Rectal smooth muscle tissue (tissue), 1 donor: Measurements from ENCODE around the gene ASB13.

Source experiments
- H3K27ac ChIP-seq: one replicate; pipeline ENCODE4 v1.7.0; 2013; ENCODE audit warnings: low read depth, low read length, inconsistent platforms
- H3K27me3 ChIP-seq: one replicate; pipeline ENCODE4 v1.7.0; 2013; ENCODE audit warnings: low read length; ENCODE audit not compliant: control insufficient read depth, insufficient read depth
- H3K36me3 ChIP-seq: one replicate; pipeline ENCODE4 v1.7.0; 2013; ENCODE audit warnings: low read length; ENCODE audit not compliant: control insufficient read depth, insufficient read depth
- H3K4me1 ChIP-seq: one replicate; pipeline ENCODE4 v1.7.0; 2013; ENCODE audit warnings: low read length; ENCODE audit not compliant: control insufficient read depth, insufficient read depth
- H3K4me3 ChIP-seq: one replicate; pipeline ENCODE4 v1.7.0; 2013; ENCODE audit warnings: low read length
- H3K9ac ChIP-seq: one replicate; pipeline ENCODE4 v1.7.0; 2013; ENCODE audit warnings: low read length

Gene ASB13

GRCh38 chr10:5665373-5666007 is 905 bp downstream of the ASB13 start:
- H3K27ac ChIP-seq: peak overlapping the region; percentile 46
- H3K4me3 ChIP-seq: peak overlapping the region; percentile 98
- peaks cover 2% of the 10 kb centered on the region for H3K27me3 ChIP-seq
- H3K36me3 ChIP-seq: no peaks in the 10 kb centered on the region
- H3K9ac ChIP-seq: peak overlapping the region; percentile 66
- peaks cover 4% of the 10 kb centered on the region for H3K4me1 ChIP-seq

- no peak overlapping the region for H3K27ac ChIP-seq
- no peak overlapping the region for H3K4me3 ChIP-seq
- H3K4me1 ChIP-seq: peaks cover 4% of the 10 kb centered on the region
- peaks cover 2% of the 10 kb centered on the region for H3K27me3 ChIP-seq
- H3K36me3 ChIP-seq: no peaks in the 10 kb centered on the region
- H3K9ac ChIP-seq: no peak overlapping the region
Measured at GRCh38 chr10:5663692-5664427, 2.5 kb downstream of the ASB13 start.

- Histone ChIP-seq H3K4me1 (peaks cover 4% of the 10 kb centered on the region), H3K27ac (no peak overlapping the region), H3K27me3 (peaks cover 2% of the 10 kb centered on the region)
Measured at GRCh38 chr10:5662708-5663579, 3.5 kb downstream of the ASB13 start.

GRCh38 chr10:5661043-5661442 is 5.4 kb downstream of the ASB13 start:
- H3K4me1 ChIP-seq: no peaks in the 10 kb centered on the region
- H3K36me3 ChIP-seq: no peaks in the 10 kb centered on the region
- H3K4me3 ChIP-seq: no peak overlapping the region
- H3K9ac ChIP-seq: no peak overlapping the region
- H3K27me3 ChIP-seq: peaks cover 2% of the 10 kb centered on the region
- H3K27ac ChIP-seq: no peak overlapping the region

More at GRCh38 chr10:5662708-5663579, 3.5 kb downstream of the ASB13 start:
- Histone ChIP-seq H3K36me3 (no peaks in the 10 kb centered on the region), H3K9ac (no peak overlapping the region), H3K4me3 (no peak overlapping the region)

GRCh38 chr10:5659702-5660528 is 6.5 kb downstream of the ASB13 start:
- Histone ChIP-seq H3K27me3 (peaks cover 2% of the 10 kb centered on the region), H3K9ac (no peak overlapping the region), H3K36me3 (no peaks in the 10 kb centered on the region), H3K4me3 (no peak overlapping the region), H3K27ac (no peak overlapping the region), H3K4me1 (no peaks in the 10 kb centered on the region)

- Histone ChIP-seq H3K9ac (no peak overlapping the region), H3K36me3 (no peaks in the 10 kb centered on the region), H3K27me3 (peaks cover 2% of the 10 kb centered on the region), H3K4me3 (no peak overlapping the region), H3K27ac (no peak overlapping the region), H3K4me1 (no peaks in the 10 kb centered on the region)
Measured at GRCh38 chr10:5658871-5659618, 7.3 kb downstream of the ASB13 start.

GRCh38 chr10:5656737-5657579 is 9.4 kb downstream of the ASB13 start:
- no peak overlapping the region for H3K4me3 ChIP-seq
- no peaks in the 10 kb centered on the region for H3K36me3 ChIP-seq
- no peaks in the 10 kb centered on the region for H3K27me3 ChIP-seq
- H3K4me1 ChIP-seq: no peaks in the 10 kb centered on the region
- H3K27ac ChIP-seq: no peak overlapping the region
- no peak overlapping the region for H3K9ac ChIP-seq

GRCh38 chr10:5655121-5655520 is 11.3 kb downstream of the ASB13 start:
- no peaks in the 10 kb centered on the region for H3K36me3 ChIP-seq
- no peak overlapping the region for H3K9ac ChIP-seq
- no peak overlapping the region for H3K4me3 ChIP-seq
- no peak overlapping the region for H3K27ac ChIP-seq
- H3K27me3 ChIP-seq: no peaks in the 10 kb centered on the region
- no peaks in the 10 kb centered on the region for H3K4me1 ChIP-seq

GRCh38 chr10:5654218-5654755 is 12.1 kb downstream of the ASB13 start:
- no peaks in the 10 kb centered on the region for H3K27me3 ChIP-seq
- no peak overlapping the region for H3K4me3 ChIP-seq
- no peaks in the 10 kb centered on the region for H3K36me3 ChIP-seq
- no peak overlapping the region for H3K9ac ChIP-seq
- no peak overlapping the region for H3K27ac ChIP-seq
- no peaks in the 10 kb centered on the region for H3K4me1 ChIP-seq

GRCh38 chr10:5652746-5653145 is 13.6 kb downstream of the ASB13 start:
- H3K27ac ChIP-seq: no peak overlapping the region
- H3K27me3 ChIP-seq: no peaks in the 10 kb centered on the region
- no peak overlapping the region for H3K4me3 ChIP-seq
- H3K4me1 ChIP-seq: no peaks in the 10 kb centered on the region
- no peaks in the 10 kb centered on the region for H3K36me3 ChIP-seq
- no peak overlapping the region for H3K9ac ChIP-seq

GRCh38 chr10:5651388-5651764 is 15.0 kb downstream of the ASB13 start:
- Histone ChIP-seq H3K4me3 (no peak overlapping the region), H3K9ac (no peak overlapping the region), H3K4me1 (no peaks in the 10 kb centered on the region), H3K27ac (no peak overlapping the region), H3K27me3 (no peaks in the 10 kb centered on the region), H3K36me3 (no peaks in the 10 kb centered on the region)
